Astrocyte (in vitro differentiated cells and primary cell): ENCODE results near the gene MYBPC1.
A peak's percentile ranks its signal among the peaks of the same experiment; 100 is the strongest.

Experiments
- EZH2 ChIP-seq: IDR thresholded peaks from 2 replicates; pipeline ENCODE4 v1.6.1; 2012; ENCODE audit warnings: mild to moderate bottlenecking, low read length, inconsistent platforms; ENCODE audit not compliant: insufficient read depth
- TF ChIP-seq, protein P1 (sequence below): IDR thresholded peaks from 2 replicates; pipeline ENCODE4 v1.5.1; 2011; ENCODE audit warnings: low read depth, mild to moderate bottlenecking, inconsistent platforms, low read length, moderate library complexity; ENCODE audit not compliant: insufficient read depth

DNA sequence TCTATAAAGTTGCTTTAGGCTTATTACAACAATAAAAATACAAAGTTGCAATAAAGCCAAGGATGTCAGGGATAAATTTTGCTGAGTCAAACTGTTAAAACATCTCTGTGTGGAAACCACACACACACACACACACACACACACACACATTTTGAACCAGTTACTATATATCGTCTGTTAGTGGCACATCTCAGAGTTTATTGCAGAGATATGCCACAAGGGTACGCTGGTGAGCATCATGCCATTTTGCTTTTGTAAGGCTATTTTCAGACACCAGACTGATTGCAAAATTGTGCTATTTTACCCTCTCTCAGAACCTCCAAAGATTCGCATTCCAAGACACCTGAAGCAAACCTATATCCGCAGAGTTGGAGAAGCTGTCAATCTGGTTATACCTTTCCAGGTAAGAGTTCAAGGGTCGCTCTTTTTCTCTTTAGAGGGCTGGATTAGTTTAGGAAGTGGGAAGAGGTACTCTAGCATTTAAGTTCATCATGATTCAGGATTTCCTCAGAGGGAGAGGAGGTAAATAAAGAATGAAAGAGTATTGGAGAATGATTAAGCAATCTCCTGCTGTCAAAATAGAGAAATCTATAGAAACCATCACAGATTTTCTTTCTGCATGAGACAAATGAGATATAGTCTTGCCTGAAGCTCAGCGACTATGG lies 75.4 kb downstream of the MYBPC1 start:
- TF ChIP-seq, protein P1, sequence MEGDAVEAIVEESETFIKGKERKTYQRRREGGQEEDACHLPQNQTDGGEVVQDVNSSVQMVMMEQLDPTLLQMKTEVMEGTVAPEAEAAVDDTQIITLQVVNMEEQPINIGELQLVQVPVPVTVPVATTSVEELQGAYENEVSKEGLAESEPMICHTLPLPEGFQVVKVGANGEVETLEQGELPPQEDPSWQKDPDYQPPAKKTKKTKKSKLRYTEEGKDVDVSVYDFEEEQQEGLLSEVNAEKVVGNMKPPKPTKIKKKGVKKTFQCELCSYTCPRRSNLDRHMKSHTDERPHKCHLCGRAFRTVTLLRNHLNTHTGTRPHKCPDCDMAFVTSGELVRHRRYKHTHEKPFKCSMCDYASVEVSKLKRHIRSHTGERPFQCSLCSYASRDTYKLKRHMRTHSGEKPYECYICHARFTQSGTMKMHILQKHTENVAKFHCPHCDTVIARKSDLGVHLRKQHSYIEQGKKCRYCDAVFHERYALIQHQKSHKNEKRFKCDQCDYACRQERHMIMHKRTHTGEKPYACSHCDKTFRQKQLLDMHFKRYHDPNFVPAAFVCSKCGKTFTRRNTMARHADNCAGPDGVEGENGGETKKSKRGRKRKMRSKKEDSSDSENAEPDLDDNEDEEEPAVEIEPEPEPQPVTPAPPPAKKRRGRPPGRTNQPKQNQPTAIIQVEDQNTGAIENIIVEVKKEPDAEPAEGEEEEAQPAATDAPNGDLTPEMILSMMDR: peak; percentile 33
- TF ChIP-seq EZH2: no peak
